HepG2 (cell line): ENCODE results near the gene PCNX4. TPM values are rescaled to one million over a fixed set of nuclear protein-coding genes. Genes with fewer than 3 reads are reported as not detected.

ENCODE experiments used
- ATRX ChIP-seq: sonication (generic); formaldehyde crosslinking; IDR thresholded peaks from 2 replicates; pipeline ENCODE4 v1.4.0; 2020; ENCODE audit warnings: missing genetic modification reagents, borderline replicate concordance
- GABPB1 ChIP-seq: IDR thresholded peaks from 2 replicates; pipeline ENCODE4 v1.6.1; 2016; ENCODE audit warnings: mild to moderate bottlenecking, missing genetic modification reagents, moderate library complexity, missing compliant biosample characterization
- GTF2F1 ChIP-seq: fragments of 150-350 bp; IDR thresholded peaks from 2 replicates; pipeline ENCODE4 v1.6.1; 2014; ENCODE audit warnings: low read length
- MXI1 ChIP-seq: IDR thresholded peaks from 3 replicates; pipeline ENCODE4 v1.6.1; 2012; ENCODE audit warnings: low read depth, low read length, inconsistent platforms, borderline replicate concordance
- SOX6 ChIP-seq, 2 experiments: fragments of 450-650 bp in 1 of 2; sonication (generic) in 1 of 2; formaldehyde crosslinking in 1 of 2; IDR thresholded peaks; 2 replicates each; pipeline versions ENCODE4 v1.4.0 to v1.6.1; 2017 to 2020; ENCODE audit warnings: antibody characterized with exemption in 1 of 2, mild to moderate bottlenecking in 1 of 2, missing genetic modification reagents in 1 of 2
- TEAD2 ChIP-seq: sonication (generic); formaldehyde crosslinking; IDR thresholded peaks from 2 replicates; pipeline ENCODE4 v1.9.0; 2021; ENCODE audit warnings: missing genetic modification reagents
- YEATS4 ChIP-seq: sonication (generic); formaldehyde crosslinking; IDR thresholded peaks from 2 replicates; pipeline ENCODE4 v1.4.0; 2020; ENCODE audit warnings: missing genetic modification reagents, borderline replicate concordance
- ZFP90 ChIP-seq: sonication (generic); formaldehyde crosslinking; IDR thresholded peaks from 2 replicates; pipeline ENCODE4 v1.8.0; 2022; ENCODE audit warnings: missing genetic modification reagents, mild to moderate bottlenecking, inconsistent platforms, borderline replicate concordance
- ZNF230 ChIP-seq: sonication (generic); formaldehyde crosslinking; IDR thresholded peaks from 2 replicates; pipeline ENCODE4 v1.4.0; 2020; ENCODE audit warnings: mild to moderate bottlenecking, missing genetic modification reagents
- ZNF234 ChIP-seq: sonication (generic); formaldehyde crosslinking; conservative IDR thresholded peaks from 2 replicates; pipeline ENCODE4 v1.5.1; 2020; ENCODE audit warnings: mild to moderate bottlenecking, missing genetic modification reagents
- ZNF432 ChIP-seq: sonication (generic); formaldehyde crosslinking; IDR thresholded peaks from 2 replicates; pipeline ENCODE4 v1.5.0; 2020; ENCODE audit warnings: missing genetic modification reagents, mild to moderate bottlenecking, borderline replicate concordance
- ZNF556 ChIP-seq: sonication (generic); formaldehyde crosslinking; IDR thresholded peaks from 2 replicates; pipeline ENCODE4 v1.4.0; 2020; ENCODE audit warnings: mild to moderate bottlenecking, missing genetic modification reagents, borderline replicate concordance
- ZNF567 ChIP-seq: sonication (generic); formaldehyde crosslinking; IDR thresholded peaks from 2 replicates; pipeline ENCODE4 v1.8.1; 2023; ENCODE audit warnings: mild to moderate bottlenecking, missing genetic modification reagents, borderline replicate concordance
- ZNF672 ChIP-seq: sonication (generic); formaldehyde crosslinking; IDR thresholded peaks from 2 replicates; pipeline ENCODE4 v1.8.1; 2022; ENCODE audit warnings: missing genetic modification reagents
- polyA plus RNA-seq, 8 experiments: library from polyadenylated mRNA; depleted of rRNA in 3 of 8; stranded (reverse) in 7 of 8; unstranded in 1 of 8; fragments of >200 nt; fragmentation: Illumina TruSeq in 4 of 8; extraction: Trizol in 4 of 8; gene quantifications; 2 replicates each; pipeline versions ENCODE4 v1.2.1 to v1.2.3, GENCODE V29; 2011 to 2016; ENCODE audit warnings: low read depth in 4 of 8, missing spikeins in 1 of 8, mixed read lengths in 1 of 8; ENCODE audit not compliant: insufficient read depth in 1 of 8
- total RNA-seq, 5 experiments: library from RNA; depleted of rRNA; stranded (reverse); fragments of >200 nt; fragmentation: Illumina TruSeq; extraction: Trizol; gene quantifications; 2 replicates each; pipeline ENCODE4 v1.2.3, GENCODE V29; 2016; ENCODE audit warnings: low read depth in 1 of 5
- TF ChIP-seq, protein P1 (sequence below): sonication (generic); formaldehyde crosslinking; conservative IDR thresholded peaks from 2 replicates; pipeline ENCODE4 v1.4.0; 2020; ENCODE audit warnings: missing genetic modification reagents
- TF ChIP-seq, protein P2 (sequence below): sonication (generic); formaldehyde crosslinking; IDR thresholded peaks from 2 replicates; pipeline ENCODE4 v1.4.0; 2020; ENCODE audit warnings: missing genetic modification reagents
- TF ChIP-seq, protein P3 (sequence below): sonication (generic); formaldehyde crosslinking; IDR thresholded peaks from 2 replicates; pipeline ENCODE4 v1.8.1; 2023; ENCODE audit warnings: missing genetic modification reagents, inconsistent platforms, borderline replicate concordance
- TF ChIP-seq, protein P4 (sequence below): sonication (generic); formaldehyde crosslinking; IDR thresholded peaks from 2 replicates; pipeline ENCODE4 v1.8.0; 2022; ENCODE audit warnings: missing genetic modification reagents, mild to moderate bottlenecking, moderate library complexity, borderline replicate concordance
- TF ChIP-seq, protein P5 (sequence below): sonication (generic); formaldehyde crosslinking; IDR thresholded peaks from 2 replicates; pipeline ENCODE4 v1.4.0; 2020; ENCODE audit warnings: mild to moderate bottlenecking, low read depth, missing genetic modification reagents

PCNX4 gene
- total and polyA plus RNA-seq, 2 of the 13 experiments (the other 11 are each of a cell fraction or from before 2014, with no cell fraction given): 28.6 to 43.0 TPM

DNA sequence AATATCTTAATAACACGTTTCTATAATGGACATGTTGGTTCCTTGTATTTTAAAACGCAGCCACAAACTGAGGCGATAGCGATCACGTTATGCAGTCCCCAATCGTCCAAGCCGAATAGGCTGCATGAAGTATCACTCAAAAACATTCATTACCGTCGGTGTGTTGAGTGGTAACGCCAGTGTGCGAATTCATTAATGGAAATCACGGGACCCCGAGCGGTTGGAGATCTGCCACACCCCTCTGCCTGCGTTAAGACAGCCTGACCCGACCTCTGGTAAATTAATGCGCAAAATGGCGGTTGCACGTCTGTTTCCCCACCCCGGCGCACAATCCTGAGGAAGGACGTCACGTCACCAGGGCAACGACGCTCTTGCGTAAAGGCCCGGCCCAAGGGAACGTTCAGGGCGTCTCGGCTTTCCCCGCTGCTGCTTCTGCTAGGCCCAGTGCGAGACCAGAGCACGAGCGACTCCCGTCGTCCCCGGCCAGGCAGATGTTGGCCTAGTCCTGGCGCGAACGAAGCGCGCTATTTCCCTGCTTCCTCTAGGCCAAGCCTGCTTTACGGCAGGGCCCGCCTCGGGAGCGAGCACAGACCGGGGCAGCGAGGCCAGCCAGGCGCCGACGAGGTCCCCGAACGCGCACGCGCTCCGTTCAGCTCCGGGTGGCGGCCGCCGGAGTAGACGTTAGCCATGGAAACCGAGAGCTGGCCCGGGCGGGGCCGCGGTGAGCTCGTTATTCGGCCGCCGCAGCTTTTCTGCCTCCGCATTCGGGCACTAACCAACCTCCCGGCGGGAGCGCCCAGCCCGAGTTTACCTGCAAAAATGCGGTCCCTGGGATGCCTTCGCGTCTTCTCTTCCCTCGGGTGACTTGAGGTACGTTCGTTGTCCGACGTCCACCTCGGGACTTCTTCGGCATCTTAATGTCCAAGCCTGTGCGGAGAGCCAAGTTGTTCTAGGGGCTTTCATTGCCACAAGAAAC is at the start of gene PCNX4 (continued):
- TF ChIP-seq, protein P1, sequence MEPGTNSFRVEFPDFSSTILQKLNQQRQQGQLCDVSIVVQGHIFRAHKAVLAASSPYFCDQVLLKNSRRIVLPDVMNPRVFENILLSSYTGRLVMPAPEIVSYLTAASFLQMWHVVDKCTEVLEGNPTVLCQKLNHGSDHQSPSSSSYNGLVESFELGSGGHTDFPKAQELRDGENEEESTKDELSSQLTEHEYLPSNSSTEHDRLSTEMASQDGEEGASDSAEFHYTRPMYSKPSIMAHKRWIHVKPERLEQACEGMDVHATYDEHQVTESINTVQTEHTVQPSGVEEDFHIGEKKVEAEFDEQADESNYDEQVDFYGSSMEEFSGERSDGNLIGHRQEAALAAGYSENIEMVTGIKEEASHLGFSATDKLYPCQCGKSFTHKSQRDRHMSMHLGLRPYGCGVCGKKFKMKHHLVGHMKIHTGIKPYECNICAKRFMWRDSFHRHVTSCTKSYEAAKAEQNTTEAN (CRISPR knock-in tag): no peak; the same call in none of the 2 replicates
- TF ChIP-seq ZNF432 (no peak), GTF2F1 (no peak), ZNF234 (CRISPR knock-in tag) (0 out of 2 replicates have a peak, but pooled peaks have one; percentile 80), ZNF672 (CRISPR knock-in tag) (no peak), ZNF567 (CRISPR knock-in tag) (peak; percentile 55; the same call in 1 of the 2 replicates), ZNF230 (CRISPR knock-in tag) (peak; percentile 98), ATRX (no peak), TEAD2 (no peak), MXI1 (peak; percentile 90; the same call in 2 of the 3 replicates), ZNF556 (peak; percentile 96; the same call in 1 of the 2 replicates), YEATS4 (CRISPR knock-in tag) (peak; percentile 99), ZFP90 (peak; percentile 77; the same call in 1 of the 2 replicates), GABPB1 (peak; percentile 92), SOX6 (IDR thresholded peaks at IDR 0.05) (no peak), SOX6 (CRISPR knock-in tag; IDR thresholded peaks at IDR 0.05) (peak; percentile 74)
- TF ChIP-seq, protein P2, sequence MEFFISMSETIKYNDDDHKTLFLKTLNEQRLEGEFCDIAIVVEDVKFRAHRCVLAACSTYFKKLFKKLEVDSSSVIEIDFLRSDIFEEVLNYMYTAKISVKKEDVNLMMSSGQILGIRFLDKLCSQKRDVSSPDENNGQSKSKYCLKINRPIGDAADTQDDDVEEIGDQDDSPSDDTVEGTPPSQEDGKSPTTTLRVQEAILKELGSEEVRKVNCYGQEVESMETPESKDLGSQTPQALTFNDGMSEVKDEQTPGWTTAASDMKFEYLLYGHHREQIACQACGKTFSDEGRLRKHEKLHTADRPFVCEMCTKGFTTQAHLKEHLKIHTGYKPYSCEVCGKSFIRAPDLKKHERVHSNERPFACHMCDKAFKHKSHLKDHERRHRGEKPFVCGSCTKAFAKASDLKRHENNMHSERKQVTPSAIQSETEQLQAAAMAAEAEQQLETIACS (CRISPR knock-in tag): peak; percentile 99
- TF ChIP-seq, protein P3, sequence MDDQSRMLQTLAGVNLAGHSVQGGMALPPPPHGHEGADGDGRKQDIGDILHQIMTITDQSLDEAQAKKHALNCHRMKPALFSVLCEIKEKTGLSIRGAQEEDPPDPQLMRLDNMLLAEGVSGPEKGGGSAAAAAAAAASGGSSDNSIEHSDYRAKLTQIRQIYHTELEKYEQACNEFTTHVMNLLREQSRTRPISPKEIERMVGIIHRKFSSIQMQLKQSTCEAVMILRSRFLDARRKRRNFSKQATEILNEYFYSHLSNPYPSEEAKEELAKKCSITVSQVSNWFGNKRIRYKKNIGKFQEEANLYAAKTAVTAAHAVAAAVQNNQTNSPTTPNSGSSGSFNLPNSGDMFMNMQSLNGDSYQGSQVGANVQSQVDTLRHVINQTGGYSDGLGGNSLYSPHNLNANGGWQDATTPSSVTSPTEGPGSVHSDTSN (CRISPR knock-in tag): no peak
- TF ChIP-seq, protein P4, sequence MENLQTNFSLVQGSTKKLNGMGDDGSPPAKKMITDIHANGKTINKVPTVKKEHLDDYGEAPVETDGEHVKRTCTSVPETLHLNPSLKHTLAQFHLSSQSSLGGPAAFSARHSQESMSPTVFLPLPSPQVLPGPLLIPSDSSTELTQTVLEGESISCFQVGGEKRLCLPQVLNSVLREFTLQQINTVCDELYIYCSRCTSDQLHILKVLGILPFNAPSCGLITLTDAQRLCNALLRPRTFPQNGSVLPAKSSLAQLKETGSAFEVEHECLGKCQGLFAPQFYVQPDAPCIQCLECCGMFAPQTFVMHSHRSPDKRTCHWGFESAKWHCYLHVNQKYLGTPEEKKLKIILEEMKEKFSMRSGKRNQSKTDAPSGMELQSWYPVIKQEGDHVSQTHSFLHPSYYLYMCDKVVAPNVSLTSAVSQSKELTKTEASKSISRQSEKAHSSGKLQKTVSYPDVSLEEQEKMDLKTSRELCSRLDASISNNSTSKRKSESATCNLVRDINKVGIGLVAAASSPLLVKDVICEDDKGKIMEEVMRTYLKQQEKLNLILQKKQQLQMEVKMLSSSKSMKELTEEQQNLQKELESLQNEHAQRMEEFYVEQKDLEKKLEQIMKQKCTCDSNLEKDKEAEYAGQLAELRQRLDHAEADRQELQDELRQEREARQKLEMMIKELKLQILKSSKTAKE (CRISPR knock-in tag): peak; percentile 68; the same call in 1 of the 2 replicates
- TF ChIP-seq, protein P5, sequence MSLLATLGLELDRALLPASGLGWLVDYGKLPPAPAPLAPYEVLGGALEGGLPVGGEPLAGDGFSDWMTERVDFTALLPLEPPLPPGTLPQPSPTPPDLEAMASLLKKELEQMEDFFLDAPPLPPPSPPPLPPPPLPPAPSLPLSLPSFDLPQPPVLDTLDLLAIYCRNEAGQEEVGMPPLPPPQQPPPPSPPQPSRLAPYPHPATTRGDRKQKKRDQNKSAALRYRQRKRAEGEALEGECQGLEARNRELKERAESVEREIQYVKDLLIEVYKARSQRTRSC: peak; percentile 89; the same call in 1 of the 2 replicates
